Osteocyte (in vitro differentiated cells): ENCODE data around the gene HSD17B12. TPM values are rescaled to one million over a fixed set of nuclear protein-coding genes. Genes with fewer than 3 reads are reported as not detected.
A peak's percentile ranks its signal among the peaks of the same experiment; 100 is the strongest.

Source experiments
- DNase-seq: peaks from one replicate; pipeline ENCODE4 v3.0.0; 2021; ENCODE audit warnings: mixed read lengths; ENCODE audit not compliant: unreplicated experiment; ENCODE audit errors: extremely low spot score
- H3K27ac Mint-ChIP-seq: one replicate; pipeline ENCODE4 v1.8.0; 2021; ENCODE audit warnings: mild to moderate bottlenecking, mixed read lengths; ENCODE audit not compliant: unreplicated experiment
- H3K27me3 Mint-ChIP-seq: one replicate; pipeline ENCODE4 v1.8.0; 2021; ENCODE audit warnings: mixed read lengths; ENCODE audit not compliant: unreplicated experiment
- H3K36me3 Mint-ChIP-seq: one replicate; pipeline ENCODE4 v1.8.0; 2021; ENCODE audit warnings: mixed read lengths; ENCODE audit not compliant: unreplicated experiment
- H3K4me1 Mint-ChIP-seq: one replicate; pipeline ENCODE4 v1.8.0; 2021; ENCODE audit warnings: mixed read lengths; ENCODE audit not compliant: unreplicated experiment
- H3K4me3 Mint-ChIP-seq: one replicate; pipeline ENCODE4 v1.8.0; 2021; ENCODE audit warnings: mild to moderate bottlenecking, moderate library complexity, mixed read lengths; ENCODE audit not compliant: unreplicated experiment
- H3K9me3 Mint-ChIP-seq: one replicate; pipeline ENCODE4 v1.8.0; 2021; ENCODE audit warnings: mixed read lengths; ENCODE audit not compliant: unreplicated experiment
- CTCF ChIP-seq: fragments of 200-600 bp; sonication (generic); IDR thresholded peaks from 2 replicates; pipeline ENCODE4 v1.5.0; 2021; ENCODE audit warnings: antibody characterized with exemption, mild to moderate bottlenecking, moderate library complexity
- total RNA-seq: library from RNA; stranded (reverse); gene quantifications from 2 replicates; pipeline ENCODE4 v1.2.1, GENCODE V29; 2021

HSD17B12 gene
- total RNA-seq, 1 donor from 2014 or later: 81.6 TPM

- Mint-ChIP-seq H3K4me1 (peaks cover 5% of the 10 kb centered on the region), H3K27me3 (no peaks in the 10 kb centered on the region), H3K36me3 (peaks cover 14% of the 10 kb centered on the region), H3K4me3 (no peak overlapping the region), H3K9me3 (peaks cover 26% of the 10 kb centered on the region), H3K27ac (no peak overlapping the region)
- no peak for TF ChIP-seq CTCF
- no peak for DNase-seq
These were observed 103.8 kb downstream of the HSD17B12 start for GRCh38 chr11:43784301-43784700.

GRCh38 chr11:43784866-43785265 lies 104.3 kb downstream of the HSD17B12 start:
- Mint-ChIP-seq H3K4me3 (no peak overlapping the region), H3K27me3 (no peaks in the 10 kb centered on the region), H3K4me1 (peaks cover 5% of the 10 kb centered on the region), H3K9me3 (peaks cover 27% of the 10 kb centered on the region), H3K27ac (peak overlapping the region; percentile 20), H3K36me3 (peaks cover 14% of the 10 kb centered on the region)
- DNase-seq: no peak
- no peak for TF ChIP-seq CTCF

GRCh38 chr11:43785318-43785717 lies 104.8 kb downstream of the HSD17B12 start:
- Mint-ChIP-seq H3K4me3 (no peak overlapping the region), H3K36me3 (peaks cover 14% of the 10 kb centered on the region), H3K9me3 (peaks cover 27% of the 10 kb centered on the region), H3K27ac (no peak overlapping the region), H3K4me1 (peaks cover 10% of the 10 kb centered on the region), H3K27me3 (no peaks in the 10 kb centered on the region)
- no peak for TF ChIP-seq CTCF
- DNase-seq: no peak

DNA sequence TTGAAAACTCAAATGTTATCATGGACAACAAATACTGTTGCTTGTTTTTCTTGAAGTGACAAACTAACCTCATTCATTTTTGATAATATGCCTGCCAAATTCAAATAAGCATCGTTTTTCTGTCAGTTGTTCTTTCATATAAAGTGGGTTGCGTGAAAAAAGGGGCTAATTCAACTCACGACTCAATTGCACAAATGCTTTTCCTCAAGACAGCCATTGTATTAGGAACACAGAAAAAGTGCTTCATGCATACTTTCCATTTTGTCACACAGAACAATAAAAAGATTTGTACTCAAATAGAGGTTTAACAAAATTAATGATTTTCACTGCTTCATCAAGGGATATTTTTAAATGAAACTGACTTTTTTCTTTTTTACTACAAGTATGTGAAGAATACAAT lies 105.5 kb downstream of the HSD17B12 start:
- Mint-ChIP-seq H3K4me3 (no peak overlapping the region), H3K27ac (no peak overlapping the region)
- no peak for TF ChIP-seq CTCF

DNA sequence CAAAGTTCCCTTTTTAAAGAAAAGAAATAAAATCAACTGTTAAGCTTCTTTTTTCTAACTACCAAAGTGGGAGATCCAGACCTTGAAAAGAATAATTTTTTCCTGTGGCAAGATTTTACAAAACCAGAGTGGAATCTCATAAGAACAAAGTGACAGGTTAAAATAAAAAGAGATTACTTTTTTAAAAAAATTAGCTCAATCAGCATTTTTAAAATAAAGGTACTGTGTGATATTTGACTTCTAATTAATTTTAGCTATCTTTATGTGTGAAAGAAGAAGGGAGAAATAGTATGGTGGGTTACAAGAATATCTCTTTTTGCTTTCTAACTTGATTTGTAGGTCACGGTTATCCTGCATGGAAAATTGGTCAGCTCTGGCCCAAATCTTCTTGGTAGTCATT lies 107.3 kb downstream of the HSD17B12 start:
- peaks cover 13% of the 10 kb centered on the region for H3K4me1 Mint-ChIP-seq
- H3K27ac Mint-ChIP-seq: no peak overlapping the region
- no peak overlapping the region for H3K4me3 Mint-ChIP-seq
- TF ChIP-seq CTCF: no peak
- peaks cover 12% of the 10 kb centered on the region for H3K36me3 Mint-ChIP-seq
- DNase-seq: no peak
- peaks cover 24% of the 10 kb centered on the region for H3K9me3 Mint-ChIP-seq
- no peaks in the 10 kb centered on the region for H3K27me3 Mint-ChIP-seq

More for the DNA sequence above, 105.5 kb downstream of the HSD17B12 start:
- H3K4me1 Mint-ChIP-seq: peaks cover 13% of the 10 kb centered on the region
- peaks cover 27% of the 10 kb centered on the region for H3K9me3 Mint-ChIP-seq
- H3K36me3 Mint-ChIP-seq: peaks cover 14% of the 10 kb centered on the region
- H3K27me3 Mint-ChIP-seq: no peaks in the 10 kb centered on the region
- DNase-seq: no peak
